WTC11 (cell line): ENCODE measurements around the gene PRKD1. TPM values are rescaled to one million over a fixed set of nuclear protein-coding genes. Genes with fewer than 3 reads are reported as not detected.

Source experiments
- ATAC-seq: fragments of 200-7000 bp; cut with Tn5 transposase; 2 replicates; pipeline ENCODE4 v1.10.0; 2021; ENCODE audit warnings: mild to moderate bottlenecking, moderate library complexity
- CTCF ChIA-PET: fragments of 300-600 bp; sonication (Branson Sonifier 250); formaldehyde crosslinking; loops from one replicate; lab custom pipeline; 2021; ENCODE audit warnings: antibody characterized with exemption; lab: Charles Lee
- POLR2A ChIA-PET: fragments of 350-600 bp; sonication (Branson Sonifier 250); formaldehyde crosslinking; loops from one replicate; lab custom pipeline; 2021; ENCODE audit warnings: antibody characterized with exemption; lab: Charles Lee
- DNase-seq: peaks from one replicate; pipeline ENCODE4 v3.0.0; 2021; ENCODE audit warnings: low spot score
- H3K27ac Mint-ChIP-seq: 2 replicates; pipeline ENCODE4 v1.8.0; 2021; ENCODE audit warnings: mixed read lengths
- H3K27me3 Mint-ChIP-seq: 2 replicates; pipeline ENCODE4 v1.8.0; 2021; ENCODE audit warnings: low read depth, mild to moderate bottlenecking, moderate library complexity, mixed read lengths
- H3K36me3 Mint-ChIP-seq: 2 replicates; pipeline ENCODE4 v1.8.0; 2021; ENCODE audit warnings: mixed read lengths
- H3K4me1 Mint-ChIP-seq: 2 replicates; pipeline ENCODE4 v1.8.0; 2022; ENCODE audit warnings: mixed read lengths
- H3K4me3 Mint-ChIP-seq: 2 replicates; pipeline ENCODE4 v1.8.0; 2021; ENCODE audit warnings: mild to moderate bottlenecking, moderate library complexity, mixed read lengths
- H3K9me3 Mint-ChIP-seq: 2 replicates; pipeline ENCODE4 v1.8.0; 2021; ENCODE audit warnings: mixed read lengths
- CBFB ChIP-seq: sonication (generic); formaldehyde crosslinking; IDR thresholded peaks from 2 replicates; pipeline ENCODE4 v1.8.1; 2022; ENCODE audit warnings: mild to moderate bottlenecking, low read depth, missing genetic modification reagents
- ESRRA ChIP-seq: sonication (generic); formaldehyde crosslinking; IDR thresholded peaks from 2 replicates; pipeline ENCODE4 v1.8.1; 2022; ENCODE audit warnings: mild to moderate bottlenecking, missing genetic modification reagents, borderline replicate concordance
- JUN ChIP-seq: sonication (generic); formaldehyde crosslinking; IDR thresholded peaks from 2 replicates; pipeline ENCODE4 v1.8.0; 2023; ENCODE audit warnings: mild to moderate bottlenecking, missing genetic modification reagents
- NR1H2 ChIP-seq: sonication (generic); formaldehyde crosslinking; IDR thresholded peaks from 2 replicates; pipeline ENCODE4 v1.9.0; 2021; ENCODE audit warnings: mild to moderate bottlenecking, moderate library complexity, missing genetic modification reagents
- PRRX2 ChIP-seq: fragments of 250-450 bp; sonication (Bioruptor Pico); IDR thresholded peaks from 2 replicates; pipeline ENCODE4 v1.8.0; 2021; ENCODE audit warnings: mild to moderate bottlenecking
- RORB ChIP-seq: fragments of 250-450 bp; sonication (Bioruptor Pico); IDR thresholded peaks from 2 replicates; pipeline ENCODE4 v1.9.0; 2021; ENCODE audit warnings: mild to moderate bottlenecking
- SMAD3 ChIP-seq: sonication (generic); formaldehyde crosslinking; IDR thresholded peaks from 2 replicates; pipeline ENCODE4 v1.8.0; 2022; ENCODE audit warnings: missing genetic modification reagents, mild to moderate bottlenecking, borderline replicate concordance
- TCF7 ChIP-seq: sonication (generic); formaldehyde crosslinking; IDR thresholded peaks from 2 replicates; pipeline ENCODE4 v1.8.0; 2022; ENCODE audit warnings: mild to moderate bottlenecking, low read depth, missing genetic modification reagents, moderate library complexity
- TP53 ChIP-seq: sonication (generic); formaldehyde crosslinking; IDR thresholded peaks from 2 replicates; pipeline ENCODE4 v1.8.1; 2023; ENCODE audit warnings: mild to moderate bottlenecking, missing genetic modification reagents
- ZNF219 ChIP-seq: sonication (generic); formaldehyde crosslinking; IDR thresholded peaks from 2 replicates; pipeline ENCODE4 v1.8.0; 2023; ENCODE audit warnings: missing genetic modification reagents, mild to moderate bottlenecking, borderline replicate concordance
- total RNA-seq: library from RNA; stranded (reverse); gene quantifications from 3 replicates; pipeline ENCODE4 v1.2.3, GENCODE V29; 2021
- TF ChIP-seq, protein P1 (sequence below): sonication (generic); formaldehyde crosslinking; IDR thresholded peaks from 2 replicates; pipeline ENCODE4 v1.8.1; 2022; ENCODE audit warnings: low read depth, missing genetic modification reagents, borderline replicate concordance
- TF ChIP-seq, protein P2 (sequence below): sonication (generic); formaldehyde crosslinking; IDR thresholded peaks from 2 replicates; pipeline ENCODE4 v1.8.1; 2023; ENCODE audit warnings: mild to moderate bottlenecking, missing genetic modification reagents, moderate library complexity
- TF ChIP-seq, protein P3 (sequence below): sonication (generic); formaldehyde crosslinking; conservative IDR thresholded peaks from 2 replicates; pipeline ENCODE4 v1.8.1; 2022; ENCODE audit warnings: mild to moderate bottlenecking, missing genetic modification reagents
- TF ChIP-seq, protein P4 (sequence below): sonication (generic); formaldehyde crosslinking; IDR thresholded peaks from 2 replicates; pipeline ENCODE4 v1.8.0; 2023; ENCODE audit warnings: missing genetic modification reagents, mild to moderate bottlenecking, borderline replicate concordance
- TF ChIP-seq, protein P5 (sequence below): sonication (generic); formaldehyde crosslinking; conservative IDR thresholded peaks from 2 replicates; pipeline ENCODE4 v1.8.1; 2023; ENCODE audit warnings: mild to moderate bottlenecking, low read depth, missing genetic modification reagents, moderate library complexity

Gene PRKD1
- total RNA-seq, 1 experiment from 2014 or later: 7.6 TPM

DNA sequence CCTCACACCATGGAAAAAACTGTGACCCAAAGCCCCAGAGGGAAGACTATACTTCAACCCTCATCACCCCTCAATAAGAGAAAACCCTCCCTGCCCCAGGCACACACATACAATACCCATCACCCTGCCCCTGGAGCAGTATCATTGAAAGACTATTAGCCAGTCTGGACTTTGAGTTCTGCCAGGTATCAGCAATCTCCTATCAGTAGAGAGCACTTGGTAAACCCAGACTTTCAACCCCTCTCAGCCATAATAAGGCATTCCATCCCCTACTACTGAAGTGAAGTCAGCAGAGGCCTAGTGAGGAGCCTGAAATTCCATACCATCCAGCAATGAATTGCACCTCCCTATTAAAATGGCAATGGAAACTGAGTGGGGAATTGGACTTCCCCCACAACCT lies 16.4 kb upstream of the PRKD1 start (continued):
- TF ChIP-seq, protein P1, sequence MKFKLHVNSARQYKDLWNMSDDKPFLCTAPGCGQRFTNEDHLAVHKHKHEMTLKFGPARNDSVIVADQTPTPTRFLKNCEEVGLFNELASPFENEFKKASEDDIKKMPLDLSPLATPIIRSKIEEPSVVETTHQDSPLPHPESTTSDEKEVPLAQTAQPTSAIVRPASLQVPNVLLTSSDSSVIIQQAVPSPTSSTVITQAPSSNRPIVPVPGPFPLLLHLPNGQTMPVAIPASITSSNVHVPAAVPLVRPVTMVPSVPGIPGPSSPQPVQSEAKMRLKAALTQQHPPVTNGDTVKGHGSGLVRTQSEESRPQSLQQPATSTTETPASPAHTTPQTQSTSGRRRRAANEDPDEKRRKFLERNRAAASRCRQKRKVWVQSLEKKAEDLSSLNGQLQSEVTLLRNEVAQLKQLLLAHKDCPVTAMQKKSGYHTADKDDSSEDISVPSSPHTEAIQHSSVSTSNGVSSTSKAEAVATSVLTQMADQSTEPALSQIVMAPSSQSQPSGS (CRISPR knock-in tag): no peak

GRCh38 chr14:29941401-29941800 lies 13.8 kb upstream of the PRKD1 start:
- ChIA-PET CTCF (interaction anchor here (1.0 to 1.4 kb wide), 2 partner anchors 12 to 13 kb away, joined by 3 to 4 read pairs; partner anchors contain the start of gene PRKD1), POLR2A (interaction anchor here (0.6 kb wide), 1 partner anchor 925 kb away, joined by 4 read pairs; no protein-coding TSS in a partner anchor)
- TF ChIP-seq, protein P2, sequence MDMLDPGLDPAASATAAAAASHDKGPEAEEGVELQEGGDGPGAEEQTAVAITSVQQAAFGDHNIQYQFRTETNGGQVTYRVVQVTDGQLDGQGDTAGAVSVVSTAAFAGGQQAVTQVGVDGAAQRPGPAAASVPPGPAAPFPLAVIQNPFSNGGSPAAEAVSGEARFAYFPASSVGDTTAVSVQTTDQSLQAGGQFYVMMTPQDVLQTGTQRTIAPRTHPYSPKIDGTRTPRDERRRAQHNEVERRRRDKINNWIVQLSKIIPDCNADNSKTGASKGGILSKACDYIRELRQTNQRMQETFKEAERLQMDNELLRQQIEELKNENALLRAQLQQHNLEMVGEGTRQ: no peak
- TF ChIP-seq RORB (CRISPR knock-in tag): no peak
- TF ChIP-seq CBFB (CRISPR knock-in tag): no peak
- TF ChIP-seq SMAD3 (CRISPR knock-in tag): no peak
- TF ChIP-seq, protein P1 (CRISPR knock-in tag): no peak
- Mint-ChIP-seq H3K27me3 (peaks cover 62% of the 10 kb centered on the region), H3K27ac (no peak overlapping the region), H3K4me3 (no peak overlapping the region), H3K36me3 (peaks cover 10% of the 10 kb centered on the region), H3K9me3 (peaks cover 17% of the 10 kb centered on the region), H3K4me1 (peaks cover 22% of the 10 kb centered on the region)
- DNase-seq (peak; percentile 16), ATAC-seq (peak; percentile 100)

DNA sequence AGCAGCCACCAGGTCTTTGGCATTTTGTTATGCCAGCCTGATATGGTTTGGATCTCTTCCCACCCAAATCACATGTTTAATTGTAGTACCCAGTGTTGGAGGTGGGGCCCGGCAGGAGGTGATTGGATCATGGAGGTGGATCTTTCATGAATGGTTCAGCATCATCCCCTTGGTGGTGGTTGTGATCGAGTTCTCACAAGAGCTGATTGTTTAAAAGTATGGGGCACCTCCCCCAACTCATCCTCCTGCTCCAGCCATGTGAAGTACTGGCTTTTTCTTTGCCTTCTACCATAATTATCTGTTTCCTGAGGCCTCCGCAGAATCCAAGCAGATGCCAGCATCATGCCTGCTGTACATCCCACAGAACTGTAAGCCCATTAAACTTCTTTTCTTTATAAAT lies 12.8 kb upstream of the PRKD1 start:
- Mint-ChIP-seq H3K27me3 (peaks cover 65% of the 10 kb centered on the region), H3K4me1 (peaks cover 22% of the 10 kb centered on the region), H3K36me3 (peaks cover 8% of the 10 kb centered on the region), H3K27ac (no peak overlapping the region), H3K4me3 (no peak overlapping the region), H3K9me3 (peaks cover 14% of the 10 kb centered on the region)
- ATAC-seq: no peak
- CTCF ChIA-PET: interaction anchor here (1.4 kb wide), 1 partner anchor 12 kb away, joined by 4 read pairs; the partner anchor contains the start of gene PRKD1
- POLR2A ChIA-PET: no interaction called here
- TF ChIP-seq PRRX2 (CRISPR knock-in tag) (no peak), ZNF219 (no peak)
- TF ChIP-seq, protein P3, sequence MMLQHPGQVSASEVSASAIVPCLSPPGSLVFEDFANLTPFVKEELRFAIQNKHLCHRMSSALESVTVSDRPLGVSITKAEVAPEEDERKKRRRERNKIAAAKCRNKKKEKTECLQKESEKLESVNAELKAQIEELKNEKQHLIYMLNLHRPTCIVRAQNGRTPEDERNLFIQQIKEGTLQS (CRISPR knock-in tag): no peak
- DNase-seq: no peak

GRCh38 chr14:29937116-29937515 lies 9.5 kb upstream of the PRKD1 start:
- Mint-ChIP-seq H3K4me1 (peaks cover 23% of the 10 kb centered on the region), H3K27me3 (peaks cover 47% of the 10 kb centered on the region), H3K4me3 (no peak overlapping the region), H3K9me3 (peaks cover 3% of the 10 kb centered on the region; the same call in 1 of the 2 replicates), H3K36me3 (no peaks in the 10 kb centered on the region), H3K27ac (no peak overlapping the region)
- CTCF ChIA-PET: no interaction called here
- POLR2A ChIA-PET: no interaction called here
- DNase-seq: no peak
- ATAC-seq: no peak
- TF ChIP-seq ESRRA (CRISPR knock-in tag): no peak
- TF ChIP-seq JUN (CRISPR knock-in tag): no peak
- TF ChIP-seq TP53 (CRISPR knock-in tag): no peak
- TF ChIP-seq, protein P4, sequence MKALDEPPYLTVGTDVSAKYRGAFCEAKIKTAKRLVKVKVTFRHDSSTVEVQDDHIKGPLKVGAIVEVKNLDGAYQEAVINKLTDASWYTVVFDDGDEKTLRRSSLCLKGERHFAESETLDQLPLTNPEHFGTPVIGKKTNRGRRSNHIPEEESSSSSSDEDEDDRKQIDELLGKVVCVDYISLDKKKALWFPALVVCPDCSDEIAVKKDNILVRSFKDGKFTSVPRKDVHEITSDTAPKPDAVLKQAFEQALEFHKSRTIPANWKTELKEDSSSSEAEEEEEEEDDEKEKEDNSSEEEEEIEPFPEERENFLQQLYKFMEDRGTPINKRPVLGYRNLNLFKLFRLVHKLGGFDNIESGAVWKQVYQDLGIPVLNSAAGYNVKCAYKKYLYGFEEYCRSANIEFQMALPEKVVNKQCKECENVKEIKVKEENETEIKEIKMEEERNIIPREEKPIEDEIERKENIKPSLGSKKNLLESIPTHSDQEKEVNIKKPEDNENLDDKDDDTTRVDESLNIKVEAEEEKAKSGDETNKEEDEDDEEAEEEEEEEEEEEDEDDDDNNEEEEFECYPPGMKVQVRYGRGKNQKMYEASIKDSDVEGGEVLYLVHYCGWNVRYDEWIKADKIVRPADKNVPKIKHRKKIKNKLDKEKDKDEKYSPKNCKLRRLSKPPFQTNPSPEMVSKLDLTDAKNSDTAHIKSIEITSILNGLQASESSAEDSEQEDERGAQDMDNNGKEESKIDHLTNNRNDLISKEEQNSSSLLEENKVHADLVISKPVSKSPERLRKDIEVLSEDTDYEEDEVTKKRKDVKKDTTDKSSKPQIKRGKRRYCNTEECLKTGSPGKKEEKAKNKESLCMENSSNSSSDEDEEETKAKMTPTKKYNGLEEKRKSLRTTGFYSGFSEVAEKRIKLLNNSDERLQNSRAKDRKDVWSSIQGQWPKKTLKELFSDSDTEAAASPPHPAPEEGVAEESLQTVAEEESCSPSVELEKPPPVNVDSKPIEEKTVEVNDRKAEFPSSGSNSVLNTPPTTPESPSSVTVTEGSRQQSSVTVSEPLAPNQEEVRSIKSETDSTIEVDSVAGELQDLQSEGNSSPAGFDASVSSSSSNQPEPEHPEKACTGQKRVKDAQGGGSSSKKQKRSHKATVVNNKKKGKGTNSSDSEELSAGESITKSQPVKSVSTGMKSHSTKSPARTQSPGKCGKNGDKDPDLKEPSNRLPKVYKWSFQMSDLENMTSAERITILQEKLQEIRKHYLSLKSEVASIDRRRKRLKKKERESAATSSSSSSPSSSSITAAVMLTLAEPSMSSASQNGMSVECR (CRISPR knock-in tag): no peak
- TF ChIP-seq NR1H2 (CRISPR knock-in tag): no peak
- TF ChIP-seq, protein P5, sequence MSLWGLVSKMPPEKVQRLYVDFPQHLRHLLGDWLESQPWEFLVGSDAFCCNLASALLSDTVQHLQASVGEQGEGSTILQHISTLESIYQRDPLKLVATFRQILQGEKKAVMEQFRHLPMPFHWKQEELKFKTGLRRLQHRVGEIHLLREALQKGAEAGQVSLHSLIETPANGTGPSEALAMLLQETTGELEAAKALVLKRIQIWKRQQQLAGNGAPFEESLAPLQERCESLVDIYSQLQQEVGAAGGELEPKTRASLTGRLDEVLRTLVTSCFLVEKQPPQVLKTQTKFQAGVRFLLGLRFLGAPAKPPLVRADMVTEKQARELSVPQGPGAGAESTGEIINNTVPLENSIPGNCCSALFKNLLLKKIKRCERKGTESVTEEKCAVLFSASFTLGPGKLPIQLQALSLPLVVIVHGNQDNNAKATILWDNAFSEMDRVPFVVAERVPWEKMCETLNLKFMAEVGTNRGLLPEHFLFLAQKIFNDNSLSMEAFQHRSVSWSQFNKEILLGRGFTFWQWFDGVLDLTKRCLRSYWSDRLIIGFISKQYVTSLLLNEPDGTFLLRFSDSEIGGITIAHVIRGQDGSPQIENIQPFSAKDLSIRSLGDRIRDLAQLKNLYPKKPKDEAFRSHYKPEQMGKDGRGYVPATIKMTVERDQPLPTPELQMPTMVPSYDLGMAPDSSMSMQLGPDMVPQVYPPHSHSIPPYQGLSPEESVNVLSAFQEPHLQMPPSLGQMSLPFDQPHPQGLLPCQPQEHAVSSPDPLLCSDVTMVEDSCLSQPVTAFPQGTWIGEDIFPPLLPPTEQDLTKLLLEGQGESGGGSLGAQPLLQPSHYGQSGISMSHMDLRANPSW (CRISPR knock-in tag): no peak
- TF ChIP-seq TCF7 (CRISPR knock-in tag): no peak
